Transverse colon (tissue), 3 donors: Measurements from ENCODE around the gene AOPEP.

Experiments used
- POLR2A ChIP-seq: fragments of 450-650 bp; IDR thresholded peaks from one replicate; pipeline ENCODE4 v1.6.1; 2016; ENCODE audit warnings: antibody characterized with exemption, mild to moderate bottlenecking, moderate library complexity
- TF ChIP-seq, protein P1 (sequence below), 5 experiments: fragments of 200-600 bp in 3 of 5; fragments of 450-650 bp in 2 of 5; sonication (generic) in 3 of 5; IDR thresholded peaks; 1 replicate in 2 of 5; 2 replicates in 3 of 5; pipeline ENCODE4 v1.5.1; 2016 to 2017; ENCODE audit warnings: antibody characterized with exemption in 5 of 5, inconsistent platforms in 3 of 5, mild to moderate bottlenecking in 2 of 5, moderate library complexity in 1 of 5

DNA sequence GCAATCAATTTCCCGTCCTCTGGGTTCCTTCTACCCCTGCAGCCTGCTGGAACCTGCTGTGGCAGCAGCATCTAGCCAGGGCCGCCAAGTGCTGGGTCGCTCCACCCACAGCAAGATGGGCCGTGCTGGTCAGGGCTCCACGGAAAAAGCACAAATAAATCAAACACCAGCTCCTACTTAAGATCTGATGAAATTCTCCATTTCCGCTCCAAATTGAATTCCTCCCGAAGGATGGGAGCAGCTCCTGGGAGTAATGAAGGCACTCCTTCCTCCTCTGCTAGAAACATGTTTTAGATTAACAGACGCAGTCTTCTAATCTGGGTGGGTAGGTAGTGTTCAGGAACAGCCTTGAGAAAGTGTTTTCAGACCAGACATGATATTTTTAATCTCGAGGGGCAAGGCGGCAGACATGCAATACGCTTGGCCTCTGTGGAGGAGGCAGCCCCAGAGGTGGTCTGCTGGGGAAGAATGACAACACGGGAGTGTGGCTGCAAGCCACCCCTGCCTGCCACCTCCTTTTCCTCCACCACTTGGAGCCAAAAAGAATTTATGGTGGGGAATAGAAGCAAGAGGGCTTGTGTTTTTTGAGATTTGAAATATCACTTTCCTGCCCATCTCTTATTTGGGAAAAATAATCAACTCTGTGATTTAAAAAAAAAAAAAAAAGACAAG is 194.1 kb downstream of the AOPEP start:
- TF ChIP-seq, protein P1, sequence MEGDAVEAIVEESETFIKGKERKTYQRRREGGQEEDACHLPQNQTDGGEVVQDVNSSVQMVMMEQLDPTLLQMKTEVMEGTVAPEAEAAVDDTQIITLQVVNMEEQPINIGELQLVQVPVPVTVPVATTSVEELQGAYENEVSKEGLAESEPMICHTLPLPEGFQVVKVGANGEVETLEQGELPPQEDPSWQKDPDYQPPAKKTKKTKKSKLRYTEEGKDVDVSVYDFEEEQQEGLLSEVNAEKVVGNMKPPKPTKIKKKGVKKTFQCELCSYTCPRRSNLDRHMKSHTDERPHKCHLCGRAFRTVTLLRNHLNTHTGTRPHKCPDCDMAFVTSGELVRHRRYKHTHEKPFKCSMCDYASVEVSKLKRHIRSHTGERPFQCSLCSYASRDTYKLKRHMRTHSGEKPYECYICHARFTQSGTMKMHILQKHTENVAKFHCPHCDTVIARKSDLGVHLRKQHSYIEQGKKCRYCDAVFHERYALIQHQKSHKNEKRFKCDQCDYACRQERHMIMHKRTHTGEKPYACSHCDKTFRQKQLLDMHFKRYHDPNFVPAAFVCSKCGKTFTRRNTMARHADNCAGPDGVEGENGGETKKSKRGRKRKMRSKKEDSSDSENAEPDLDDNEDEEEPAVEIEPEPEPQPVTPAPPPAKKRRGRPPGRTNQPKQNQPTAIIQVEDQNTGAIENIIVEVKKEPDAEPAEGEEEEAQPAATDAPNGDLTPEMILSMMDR (IDR thresholded peaks at IDR 0.05): no peak
- no peak for TF ChIP-seq POLR2A
